MM.1S (cell line): ENCODE results near the gene CRIP3.

ENCODE experiments used
- DNase-seq: peaks from one replicate; pipeline ENCODE4 v3.0.0-alpha.2; 2015
- H2AFZ ChIP-seq: fragments of 300-600 bp; sonication (generic); 2 replicates; pipeline ENCODE4 v1.6.0; 2016; ENCODE audit warnings: antibody characterized with exemption, low read length
- H3F3A ChIP-seq: fragments of 300-600 bp; sonication (generic); 2 replicates; pipeline ENCODE4 v1.6.1; 2016; ENCODE audit warnings: mild to moderate bottlenecking, antibody characterized with exemption, low read length, moderate library complexity, mixed read lengths; ENCODE audit not compliant: insufficient read depth
- H3K27ac ChIP-seq: fragments of 300-600 bp; sonication (generic); 2 replicates; pipeline ENCODE4 v1.5.1; 2016; ENCODE audit warnings: mild to moderate bottlenecking, low read length
- H3K27me3 ChIP-seq: fragments of 300-600 bp; sonication (generic); replicated peaks from 2 replicates; pipeline ENCODE4 v1.6.0; 2016; ENCODE audit warnings: low read length; ENCODE audit not compliant: insufficient read depth
- H3K36me3 ChIP-seq: fragments of 300-600 bp; sonication (generic); replicated peaks from 2 replicates; pipeline ENCODE4 v1.6.1; 2016; ENCODE audit warnings: mild to moderate bottlenecking, low read length, mixed read lengths; ENCODE audit not compliant: insufficient read depth
- H3K4me1 ChIP-seq: fragments of 300-600 bp; sonication (generic); 2 replicates; pipeline ENCODE4 v1.6.1; 2016; ENCODE audit warnings: low read length, mixed read lengths
- H3K4me2 ChIP-seq: fragments of 300-600 bp; sonication (generic); 2 replicates; pipeline ENCODE4 v1.6.0; 2016; ENCODE audit warnings: low read depth, low read length
- H3K4me3 ChIP-seq: fragments of 300-600 bp; sonication (generic); 2 replicates; pipeline ENCODE4 v1.5.1; 2016; ENCODE audit warnings: low read length, mixed read lengths
- H3K79me2 ChIP-seq: fragments of 300-600 bp; sonication (generic); 2 replicates; pipeline ENCODE4 v1.6.1; 2016; ENCODE audit warnings: mixed run types, low read length, mixed read lengths
- H3K9ac ChIP-seq: fragments of 300-600 bp; sonication (generic); 2 replicates; pipeline ENCODE4 v1.6.1; 2016; ENCODE audit warnings: low read length, mixed read lengths
- H3K9me2 ChIP-seq: fragments of 300-600 bp; sonication (generic); replicated peaks from 2 replicates; pipeline ENCODE4 v1.6.1; 2016; ENCODE audit warnings: mild to moderate bottlenecking, low read length, mixed read lengths; ENCODE audit not compliant: insufficient read depth
- H3K9me3 ChIP-seq: fragments of 300-600 bp; sonication (generic); replicated peaks from 2 replicates; pipeline ENCODE4 v1.6.1; 2016; ENCODE audit warnings: mild to moderate bottlenecking, low read length, mixed read lengths; ENCODE audit not compliant: insufficient read depth
- H4K20me1 ChIP-seq: fragments of 300-600 bp; sonication (generic); 2 replicates; pipeline ENCODE4 v1.6.1; 2016; ENCODE audit warnings: mild to moderate bottlenecking, low read length, moderate library complexity, mixed read lengths; ENCODE audit not compliant: insufficient read depth
- EZH2 ChIP-seq: fragments of 300-600 bp; sonication (generic); optimal IDR thresholded peaks from 2 replicates; pipeline ENCODE3; 2017; ENCODE audit warnings: low read depth, mild to moderate bottlenecking, antibody characterized with exemption, low read length, mixed read lengths
- EZH2phosphoT487 ChIP-seq: fragments of 300-600 bp; sonication (generic); IDR thresholded peaks from 2 replicates; pipeline ENCODE4 v1.6.1; 2018; ENCODE audit warnings: antibody characterized with exemption, low read length
- TF ChIP-seq, protein P1 (sequence below): fragments of 300-600 bp; sonication (generic); IDR thresholded peaks from 2 replicates; pipeline ENCODE4 v1.5.1; 2016; ENCODE audit warnings: antibody characterized with exemption, low read length, mixed read lengths

The CRIP3 gene

DNA sequence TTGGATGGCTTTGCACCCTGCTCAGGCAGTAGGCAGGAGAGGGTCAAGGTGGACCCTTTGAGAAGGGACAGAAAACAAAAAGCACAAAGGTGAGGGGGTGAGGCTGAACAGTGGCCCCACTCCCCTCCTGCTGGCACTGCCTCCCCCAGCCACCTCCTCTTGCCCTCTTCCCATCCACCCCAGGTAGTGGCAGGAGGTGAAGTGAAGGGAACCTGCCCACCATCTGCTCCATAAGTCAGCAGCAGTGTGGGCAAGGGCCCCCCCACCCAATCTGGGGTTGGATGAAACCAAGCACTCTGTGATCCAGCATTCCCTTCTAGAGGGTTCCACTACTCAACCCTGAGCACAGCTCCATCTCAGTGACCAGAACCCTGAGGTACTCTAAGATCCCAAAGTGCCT, 36.7 kb downstream of the CRIP3 start:
- H4K20me1 ChIP-seq: no peaks in the 10 kb centered on the region
- H3K9ac ChIP-seq: no peak overlapping the region
- H2AFZ ChIP-seq: no peak overlapping the region
- TF ChIP-seq EZH2phosphoT487: no peak
- TF ChIP-seq EZH2: no peak
- TF ChIP-seq, protein P1, sequence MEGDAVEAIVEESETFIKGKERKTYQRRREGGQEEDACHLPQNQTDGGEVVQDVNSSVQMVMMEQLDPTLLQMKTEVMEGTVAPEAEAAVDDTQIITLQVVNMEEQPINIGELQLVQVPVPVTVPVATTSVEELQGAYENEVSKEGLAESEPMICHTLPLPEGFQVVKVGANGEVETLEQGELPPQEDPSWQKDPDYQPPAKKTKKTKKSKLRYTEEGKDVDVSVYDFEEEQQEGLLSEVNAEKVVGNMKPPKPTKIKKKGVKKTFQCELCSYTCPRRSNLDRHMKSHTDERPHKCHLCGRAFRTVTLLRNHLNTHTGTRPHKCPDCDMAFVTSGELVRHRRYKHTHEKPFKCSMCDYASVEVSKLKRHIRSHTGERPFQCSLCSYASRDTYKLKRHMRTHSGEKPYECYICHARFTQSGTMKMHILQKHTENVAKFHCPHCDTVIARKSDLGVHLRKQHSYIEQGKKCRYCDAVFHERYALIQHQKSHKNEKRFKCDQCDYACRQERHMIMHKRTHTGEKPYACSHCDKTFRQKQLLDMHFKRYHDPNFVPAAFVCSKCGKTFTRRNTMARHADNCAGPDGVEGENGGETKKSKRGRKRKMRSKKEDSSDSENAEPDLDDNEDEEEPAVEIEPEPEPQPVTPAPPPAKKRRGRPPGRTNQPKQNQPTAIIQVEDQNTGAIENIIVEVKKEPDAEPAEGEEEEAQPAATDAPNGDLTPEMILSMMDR: no peak
- no peak for DNase-seq
- peaks cover 30% of the 10 kb centered on the region for H3K27me3 ChIP-seq
- H3K9me2 ChIP-seq: no peaks in the 10 kb centered on the region
- H3K4me2 ChIP-seq: no peak overlapping the region
- no peaks in the 10 kb centered on the region for H3K4me1 ChIP-seq
- H3K9me3 ChIP-seq: no peaks in the 10 kb centered on the region
- no peaks in the 10 kb centered on the region for H3K79me2 ChIP-seq
- H3K27ac ChIP-seq: no peak overlapping the region
- H3K36me3 ChIP-seq: no peaks in the 10 kb centered on the region
- H3K4me3 ChIP-seq: no peak overlapping the region
- no peaks in the 10 kb centered on the region for H3F3A ChIP-seq

DNA sequence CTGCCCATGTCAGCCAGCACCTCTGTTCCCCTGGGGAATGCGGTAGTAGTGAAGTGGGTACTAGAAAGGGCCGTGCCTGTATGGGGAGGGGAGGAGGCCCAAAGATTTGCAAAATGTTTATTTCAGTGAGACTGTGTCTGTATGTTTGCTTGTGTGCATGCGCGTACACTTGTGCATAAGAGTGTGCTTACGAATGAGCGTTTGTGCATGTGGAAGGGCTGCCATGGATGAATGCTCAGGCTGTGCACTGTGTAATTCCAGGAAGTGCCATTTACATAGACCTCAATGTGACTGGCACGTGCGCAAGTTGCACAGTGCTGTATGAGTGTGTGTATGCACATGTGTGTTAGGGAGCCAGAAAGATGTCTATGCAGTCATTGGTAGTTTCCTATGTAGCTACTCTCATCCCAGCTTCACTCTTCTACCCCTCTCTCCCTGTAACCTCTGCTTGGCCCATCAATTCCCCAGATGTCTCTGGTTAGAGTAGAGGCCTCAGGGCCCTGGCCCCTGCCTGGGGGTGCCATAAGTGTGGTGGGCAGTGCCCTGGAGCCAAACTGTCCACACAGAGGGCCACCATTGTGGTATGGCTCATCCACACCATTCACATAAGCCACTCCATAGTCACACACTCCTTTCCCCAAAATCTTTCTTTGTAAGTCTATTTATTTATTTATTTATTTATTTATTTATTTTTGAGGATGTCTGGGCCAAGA, 37.4 kb downstream of the CRIP3 start:
- H3K4me1 ChIP-seq: no peaks in the 10 kb centered on the region
- H3K79me2 ChIP-seq: no peaks in the 10 kb centered on the region
- H3K4me2 ChIP-seq: no peak overlapping the region
- H3K9ac ChIP-seq: no peak overlapping the region
- no peaks in the 10 kb centered on the region for H3K36me3 ChIP-seq
- TF ChIP-seq EZH2: no peak
- TF ChIP-seq, protein P1: no peak
- TF ChIP-seq EZH2phosphoT487: no peak
- peaks cover 26% of the 10 kb centered on the region for H3K27me3 ChIP-seq
- DNase-seq: no peak
- no peak overlapping the region for H3K4me3 ChIP-seq
- H3K27ac ChIP-seq: no peak overlapping the region
- no peaks in the 10 kb centered on the region for H4K20me1 ChIP-seq
- H3F3A ChIP-seq: no peaks in the 10 kb centered on the region
- H3K9me2 ChIP-seq: no peaks in the 10 kb centered on the region
- no peaks in the 10 kb centered on the region for H3K9me3 ChIP-seq
- H2AFZ ChIP-seq: no peak overlapping the region

DNA sequence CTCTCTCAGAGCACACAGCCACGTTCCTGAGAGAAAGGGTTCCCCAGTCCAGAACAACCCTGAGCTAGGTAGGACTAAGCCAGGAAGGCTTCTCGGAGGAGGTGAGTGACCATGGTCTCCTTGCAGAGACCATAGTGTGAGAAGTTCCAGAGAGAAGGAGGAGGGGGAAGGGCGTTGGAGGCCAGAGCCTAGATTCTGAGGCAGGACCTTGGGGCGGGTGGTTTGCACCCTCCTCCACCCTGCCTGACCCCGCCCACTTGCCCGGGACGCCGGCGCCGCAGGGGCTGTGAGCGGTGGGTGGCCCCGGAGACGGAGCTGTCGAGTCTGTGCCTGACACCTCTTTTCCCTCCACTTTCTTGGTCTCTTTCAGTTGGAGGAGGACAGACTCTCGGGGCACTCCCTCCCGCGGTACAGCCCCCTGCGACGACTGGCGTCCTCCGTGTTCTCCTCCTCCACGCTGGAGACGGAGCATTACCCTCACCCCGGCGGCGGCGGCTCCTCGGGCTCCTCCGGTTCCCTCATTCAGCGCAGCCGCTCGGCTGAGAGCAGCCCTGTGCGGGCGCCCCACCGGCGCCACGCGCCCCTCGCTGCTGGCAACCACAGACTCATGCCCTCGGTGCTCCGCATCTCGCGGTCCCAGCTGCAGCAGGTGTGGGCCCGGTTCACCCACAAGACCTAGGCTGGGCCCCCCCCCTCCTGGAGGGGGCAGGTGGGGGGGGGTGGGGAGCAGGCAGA, 39.2 kb downstream of the CRIP3 start:
- Histone ChIP-seq H3K4me3 (peak overlapping the region; percentile 41), H4K20me1 (no peaks in the 10 kb centered on the region), H3K9ac (no peak overlapping the region), H2AFZ (peak overlapping the region; percentile 26), H3K9me2 (no peaks in the 10 kb centered on the region), H3K4me2 (peak overlapping the region; percentile 54), H3K79me2 (no peaks in the 10 kb centered on the region), H3K36me3 (no peaks in the 10 kb centered on the region), H3K4me1 (no peaks in the 10 kb centered on the region), H3F3A (no peaks in the 10 kb centered on the region), H3K27ac (no peak overlapping the region), H3K9me3 (no peaks in the 10 kb centered on the region), H3K27me3 (peaks cover 15% of the 10 kb centered on the region; the same call in 1 of the 2 replicates)
- TF ChIP-seq EZH2phosphoT487 (no peak), EZH2 (no peak)
- TF ChIP-seq, protein P1: no peak
- DNase-seq: no peak
